ENCODE results near the gene PI4KB. TPM values are rescaled to one million over a fixed set of nuclear protein-coding genes. Genes with fewer than 3 reads are reported as not detected.

The PI4KB gene
- total RNA-seq, 1 experiment from 2014 or later, result 52.7 TPM

GRCh38 chr1:151265446-151266236 is 61.6 kb downstream of the PI4KB start:
- CTCF ChIA-PET, result no interaction called here
- intact Hi-C loops (cut with micrococcal nuclease; ENCODE audit: unreplicated experiment), result no loop called here

GRCh38 chr1:151259351-151259750 is 67.9 kb downstream of the PI4KB start:
- ChIA-PET CTCF (no interaction called here), POLR2A (no interaction called here)
- ATAC-seq (no peak), DNase-seq (ENCODE audit: low read depth, low spot score) (no peak)
- Histone ChIP-seq H3K36me3 (ENCODE audit: control insufficient read depth, insufficient read depth, low read length) (peaks cover 6% of the 10 kb centered on the region), H3K4me3 (ENCODE audit: low read depth in 2 of 2, low read length in 2 of 2) (no peak overlapping the region), H3K27me3 (ENCODE audit: control insufficient read depth, insufficient read depth, low read length) (no peaks in the 10 kb centered on the region), H3K27ac (ENCODE audit: low read length) (no peak overlapping the region), H3K9me3 (ENCODE audit: control insufficient read depth, insufficient read depth, low read depth, low read length) (no peaks in the 10 kb centered on the region), H3K4me1 (ENCODE audit: control insufficient read depth, insufficient read depth, low read length) (peaks cover 3% of the 10 kb centered on the region; the same call in 1 of the 2 replicates)
- intact Hi-C loops (cut with micrococcal nuclease; ENCODE audit: unreplicated experiment), result no loop called here
- in situ Hi-C loops (cut with HindIII; ENCODE audit: low pct_unique_long_range_greater_than_20kb, low sequenced_read_pairs), result no loop called here
- no TSS peak for BruUV-seq (replicated peaks)
- no peak for TF ChIP-seq SIN3A (IDR thresholded peaks at IDR 0.05; ENCODE audit: borderline replicate concordance, insufficient read depth, low read depth, low read length)
- no peak for TF ChIP-seq CTCF (IDR thresholded peaks at IDR 0.05)
- no peak for TF ChIP-seq TCF7L2 (IDR thresholded peaks at IDR 0.05; ENCODE audit: low read depth, low read length)
- TF ChIP-seq POLR2AphosphoS5 (IDR thresholded peaks at IDR 0.05; ENCODE audit: low read depth, low read length), result no peak
- no peak for TF ChIP-seq REST (IDR thresholded peaks at IDR 0.05; ENCODE audit: insufficient read depth in 1 of 2, low read depth in 2 of 2, low read length in 1 of 2)

More at GRCh38 chr1:151265446-151266236, 61.6 kb downstream of the PI4KB start:
- Histone ChIP-seq H3K4me1 (ENCODE audit: control insufficient read depth, insufficient read depth, low read length) (no peaks in the 10 kb centered on the region), H3K27ac (ENCODE audit: low read length) (no peak overlapping the region), H3K9me3 (ENCODE audit: control insufficient read depth, insufficient read depth, low read depth, low read length) (no peaks in the 10 kb centered on the region), H3K36me3 (ENCODE audit: control insufficient read depth, insufficient read depth, low read length) (peaks cover 15% of the 10 kb centered on the region), H3K27me3 (ENCODE audit: control insufficient read depth, insufficient read depth, low read length) (no peaks in the 10 kb centered on the region), H3K4me3 (ENCODE audit: low read depth in 2 of 2, low read length in 2 of 2) (no peak overlapping the region)
- TSS peak; percentile 37 for BruUV-seq (replicated peaks)
- TF ChIP-seq TCF7L2 (IDR thresholded peaks at IDR 0.05; ENCODE audit: low read depth, low read length) (no peak), POLR2AphosphoS5 (IDR thresholded peaks at IDR 0.05; ENCODE audit: low read depth, low read length) (no peak), CTCF (IDR thresholded peaks at IDR 0.05) (no peak), SIN3A (IDR thresholded peaks at IDR 0.05; ENCODE audit: borderline replicate concordance, insufficient read depth, low read depth, low read length) (no peak), REST (IDR thresholded peaks at IDR 0.05; ENCODE audit: insufficient read depth in 1 of 2, low read depth in 2 of 2, low read length in 1 of 2) (no peak)
- in situ Hi-C loops (cut with HindIII; ENCODE audit: low pct_unique_long_range_greater_than_20kb, low sequenced_read_pairs), result no loop called here
- POLR2A ChIA-PET, result no interaction called here
- no peak for ATAC-seq
- DNase-seq (ENCODE audit: low read depth, low spot score), result no peak
